Left lung (tissue), 10 donors: Measurements from ENCODE around the gene MAP2. TPM values are rescaled to one million over a fixed set of nuclear protein-coding genes. Genes with fewer than 3 reads are reported as not detected.

ENCODE experiments used
- ATAC-seq: fragments of 200-7000 bp; cut with Tn5 transposase; one replicate; pipeline ENCODE4 v1.9.1; 2020; ENCODE audit warnings: moderate library complexity
- DNase-seq, 4 donors: peaks; one replicate each; pipeline ENCODE4 v3.0.0-alpha.2; 2013 to 2020
- H3K27ac ChIP-seq, 2 donors: fragments of 200-600 bp; sonication (generic) in 1 of 2; one replicate each; pipeline versions ENCODE4 v1.5.0 to v1.8.0; 2020 to 2021
- H3K27me3 ChIP-seq, 2 donors: fragments of 200-600 bp; sonication (generic) in 1 of 2; one replicate each; pipeline versions ENCODE4 v1.5.0 to v1.8.0; 2020 to 2021
- H3K36me3 ChIP-seq, 2 donors: fragments of 200-600 bp; sonication (generic) in 1 of 2; one replicate each; pipeline versions ENCODE4 v1.5.0 to v1.8.0; 2020 to 2021
- H3K4me1 ChIP-seq, 2 donors: fragments of 200-600 bp; one replicate each; pipeline ENCODE4 v1.8.0; 2021
- H3K4me3 ChIP-seq, 2 donors: fragments of 200-600 bp; sonication (generic) in 1 of 2; one replicate each; pipeline versions ENCODE4 v1.5.0 to v1.8.0; 2020 to 2021; ENCODE audit warnings: mild to moderate bottlenecking in 1 of 2
- H3K9me3 ChIP-seq, 2 donors: fragments of 200-600 bp; sonication (generic) in 1 of 2; one replicate each; pipeline versions ENCODE4 v1.5.0 to v1.8.0; 2020 to 2021
- CTCF ChIP-seq, 2 donors: fragments of 200-600 bp; sonication (generic) in 1 of 2; IDR thresholded peaks; one replicate each; pipeline versions ENCODE4 v1.5.0 to v1.8.0; 2021; ENCODE audit warnings: antibody characterized with exemption in 2 of 2
- intact Hi-C, 2 donors: fragments of 100-400 bp; cut with DNase I; formaldehyde crosslinking; loops; one replicate each; pipeline versions ENCODE4 v1.11.2 to v1.14.2; 2022
- polyA plus RNA-seq, 6 donors: library from polyadenylated mRNA; unstranded; fragments of 120-200 nt; gene quantifications; one replicate each; pipeline ENCODE4 v1.2.1, GENCODE V29; 2013; ENCODE audit not compliant: insufficient read length in 6 of 6
- total RNA-seq, 2 donors: library from RNA; stranded (reverse); fragmentation: NEBNext Ultra II Directional; extraction: Animal tissue kit (Norgen Biotek cat#: 25700); gene quantifications; one replicate each; pipeline ENCODE4 v1.2.1, GENCODE V29; 2021
- donor health status: DM: no; HTN: yes; CAD: no.
- donor health status: DM: no; HTN: no; CAD: no.

MAP2 gene
- total and polyA plus RNA-seq, 8 donors: 8.5 to 67.1 (median 11.1) TPM

GRCh38 chr2:209525834-209526281 lies 102.0 kb downstream of the MAP2 start:
- no peaks in the 10 kb centered on the region for H3K36me3 ChIP-seq
- ATAC-seq (peak; percentile 72), DNase-seq (peak in 2 of 4 donors; percentile 31 to 56)
- H3K27ac ChIP-seq: peak overlapping the region; percentile 68 to 76
- intact Hi-C loops: no loop called here
- H3K4me3 ChIP-seq: peak overlapping the region in 1 of 2 donors; percentile 1
- H3K4me1 ChIP-seq: peaks cover 5 to 18% of the 10 kb centered on the region in 2 donors
- no peaks in the 10 kb centered on the region for H3K9me3 ChIP-seq
- H3K27me3 ChIP-seq: no peaks in the 10 kb centered on the region
- no peak for TF ChIP-seq CTCF (IDR thresholded peaks at IDR 0.05)

GRCh38 chr2:209526561-209526960 lies 102.7 kb downstream of the MAP2 start:
- intact Hi-C loops: no loop called here
- no peaks in the 10 kb centered on the region for H3K36me3 ChIP-seq
- ATAC-seq (peak; percentile 70), DNase-seq (no peak)
- TF ChIP-seq CTCF (IDR thresholded peaks at IDR 0.05): no peak
- no peaks in the 10 kb centered on the region for H3K9me3 ChIP-seq
- peak overlapping the region; percentile 68 to 76 for H3K27ac ChIP-seq
- H3K27me3 ChIP-seq: no peaks in the 10 kb centered on the region
- peaks cover 5 to 18% of the 10 kb centered on the region in 2 donors for H3K4me1 ChIP-seq
- H3K4me3 ChIP-seq: peak overlapping the region in 1 of 2 donors; percentile 1

GRCh38 chr2:209529579-209529978 lies 105.7 kb downstream of the MAP2 start:
- Histone ChIP-seq H3K9me3 (no peaks in the 10 kb centered on the region), H3K27ac (no peak overlapping the region), H3K4me3 (no peak overlapping the region), H3K36me3 (no peaks in the 10 kb centered on the region), H3K4me1 (peaks cover 5 to 18% of the 10 kb centered on the region in 2 donors), H3K27me3 (no peaks in the 10 kb centered on the region)
- intact Hi-C loops: no loop called here
- DNase-seq (no peak), ATAC-seq (no peak)
- no peak for TF ChIP-seq CTCF (IDR thresholded peaks at IDR 0.05)

GRCh38 chr2:209532321-209532720 lies 108.5 kb downstream of the MAP2 start:
- Histone ChIP-seq H3K27me3 (no peaks in the 10 kb centered on the region), H3K27ac (no peak overlapping the region), H3K4me1 (no peaks in the 10 kb centered on the region), H3K4me3 (no peak overlapping the region), H3K36me3 (no peaks in the 10 kb centered on the region), H3K9me3 (no peaks in the 10 kb centered on the region)
- no peak for ATAC-seq
- DNase-seq: no peak
- no peak for TF ChIP-seq CTCF (IDR thresholded peaks at IDR 0.05)
- intact Hi-C loops: no loop called here

- no peak for TF ChIP-seq CTCF (IDR thresholded peaks at IDR 0.05)
- no peaks in the 10 kb centered on the region for H3K9me3 ChIP-seq
- no peak for ATAC-seq
- intact Hi-C loops: no loop called here
- DNase-seq: no peak
- H3K36me3 ChIP-seq: no peaks in the 10 kb centered on the region
- no peak overlapping the region for H3K4me3 ChIP-seq
- no peaks in the 10 kb centered on the region for H3K27me3 ChIP-seq
- H3K4me1 ChIP-seq: no peaks in the 10 kb centered on the region
- no peak overlapping the region for H3K27ac ChIP-seq
Observed at GRCh38 chr2:209533391-209533790, 109.5 kb downstream of the MAP2 start.
